GM12864 (cell line): ENCODE results near the gene GRIN2A.

Experiments
- DNase-seq: peaks from one replicate; pipeline ENCODE4 v3.0.0-alpha.2; 2011; ENCODE audit warnings: low read depth
- H3K4me3 ChIP-seq: 2 replicates; pipeline ENCODE4 v1.5.1; 2011; ENCODE audit warnings: mild to moderate bottlenecking, low read depth, low read length, control low read depth
- CTCF ChIP-seq: IDR thresholded peaks from 2 replicates; pipeline ENCODE4 v1.5.1; 2011; ENCODE audit warnings: low read depth, mild to moderate bottlenecking, moderate library complexity, low read length, control low read depth, inconsistent platforms; ENCODE audit errors: missing control alignments

GRIN2A gene

DNA sequence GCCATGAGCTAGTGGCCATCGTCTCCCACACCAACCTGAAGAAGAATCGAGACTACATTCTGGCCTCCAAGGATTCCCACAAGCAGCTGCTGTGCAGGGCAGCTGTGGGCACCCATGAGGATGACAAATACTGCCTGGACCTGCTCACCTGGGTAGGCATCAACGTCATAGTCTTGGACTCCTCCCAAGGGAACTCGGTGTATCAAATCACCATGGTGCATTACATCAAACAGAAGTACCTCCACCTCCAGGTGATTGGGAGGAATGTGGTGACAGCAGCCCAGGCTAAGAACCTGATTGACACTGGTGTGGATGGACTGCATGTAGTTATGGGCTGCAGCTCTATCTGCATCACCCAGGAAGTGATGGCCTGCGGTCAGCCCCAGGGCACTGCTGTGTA, 70.2 kb downstream of the GRIN2A start:
- TF ChIP-seq CTCF, result no peak
- DNase-seq, result no peak
- H3K4me3 ChIP-seq, result no peak overlapping the region

DNA sequence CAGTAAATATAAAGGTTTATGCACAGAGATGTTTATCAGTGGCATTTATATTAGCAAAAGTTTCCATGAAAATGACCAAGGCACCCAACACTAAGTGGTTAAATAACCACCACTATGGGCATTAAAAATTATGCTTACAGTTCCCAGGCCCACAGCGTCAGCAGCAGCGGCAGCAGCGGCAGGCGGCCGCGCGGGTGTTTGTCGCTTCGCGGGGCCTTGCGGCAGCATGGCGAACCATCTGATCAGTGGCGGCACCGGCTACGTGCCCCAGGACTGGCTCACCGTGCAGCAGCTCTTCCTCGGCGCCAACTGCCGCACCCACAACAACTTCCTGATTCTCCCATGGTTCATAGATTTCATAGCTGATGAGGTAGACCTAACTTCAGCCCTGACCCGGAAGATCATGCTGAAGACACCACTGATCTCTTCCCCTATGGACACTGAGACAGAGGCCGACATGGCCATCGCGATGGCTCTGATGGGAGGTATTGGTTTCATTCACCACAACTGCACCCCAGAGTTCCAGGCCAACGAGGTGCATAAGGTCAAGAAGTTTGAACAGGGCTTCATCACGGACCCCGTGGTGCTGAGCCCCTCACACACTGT, 71.0 kb downstream of the GRIN2A start:
- no peak for DNase-seq
- TF ChIP-seq CTCF, result no peak
- H3K4me3 ChIP-seq, result no peak overlapping the region

- no peak for TF ChIP-seq CTCF
- DNase-seq, result no peak
- no peak overlapping the region for H3K4me3 ChIP-seq
Measured at GRCh38 chr16:10110552-10110951, 71.7 kb downstream of the GRIN2A start.

- DNase-seq, result no peak
- TF ChIP-seq CTCF, result no peak
- no peak overlapping the region for H3K4me3 ChIP-seq
Measured at GRCh38 chr16:10107081-10107480, 75.1 kb downstream of the GRIN2A start.

- DNase-seq, result no peak
- TF ChIP-seq CTCF, result no peak
- no peak overlapping the region for H3K4me3 ChIP-seq
Measured at GRCh38 chr16:10103700-10104099, 78.5 kb downstream of the GRIN2A start.

- no peak for DNase-seq
- TF ChIP-seq CTCF, result no peak
- no peak overlapping the region for H3K4me3 ChIP-seq
Measured at GRCh38 chr16:10103118-10103517, 79.1 kb downstream of the GRIN2A start.

GRCh38 chr16:10100829-10101228, 81.4 kb downstream of the GRIN2A start:
- TF ChIP-seq CTCF, result no peak
- DNase-seq, result no peak
- no peak overlapping the region for H3K4me3 ChIP-seq
